Urinary bladder (tissue), 4 donors: Measurements from ENCODE around the gene LRRC57. TPM values are rescaled to one million over a fixed set of nuclear protein-coding genes. Genes with fewer than 3 reads are reported as not detected.

ENCODE experiments used
- DNase-seq: peaks from one replicate; pipeline ENCODE4 v3.0.0-alpha.2; 2015; ENCODE audit errors: extremely low spot score
- H3K27ac ChIP-seq: one replicate; pipeline ENCODE4 v1.5.1; 2013; ENCODE audit warnings: low read depth, mild to moderate bottlenecking, moderate library complexity
- H3K36me3 ChIP-seq: one replicate; pipeline ENCODE4 v1.6.1; 2013; ENCODE audit warnings: mild to moderate bottlenecking, moderate library complexity; ENCODE audit not compliant: insufficient read depth
- H3K4me1 ChIP-seq: one replicate; pipeline ENCODE4 v1.6.1; 2013; ENCODE audit warnings: mild to moderate bottlenecking, moderate library complexity; ENCODE audit not compliant: insufficient read depth
- H3K4me3 ChIP-seq: one replicate; pipeline ENCODE4 v1.5.1; 2013; ENCODE audit warnings: low read depth, low read length
- WGBS: extraction: QIAGEN DNeasy Blood & Tissue Kit; methylation state at CpG from one replicate; pipeline ENCODE4 v1.1.7; 2013; 5-methylcytosine and 5-hydroxymethylcytosine counted together
- polyA plus RNA-seq: library from polyadenylated mRNA; stranded (reverse); fragments of 200-250 nt; gene quantifications from one replicate; pipeline ENCODE4 v1.2.3, GENCODE V29; 2013
- total RNA-seq: library from RNA; depleted of rRNA; stranded (reverse); fragments of >200 nt; gene quantifications from one replicate; pipeline ENCODE4 v1.2.3, GENCODE V29; 2014
- donor health status: healthy with polysubstance abuse.
- donor health status: healthy.

The LRRC57 gene
- total and polyA plus RNA-seq, 2 donors, result 10.2 to 20.7 TPM

DNA sequence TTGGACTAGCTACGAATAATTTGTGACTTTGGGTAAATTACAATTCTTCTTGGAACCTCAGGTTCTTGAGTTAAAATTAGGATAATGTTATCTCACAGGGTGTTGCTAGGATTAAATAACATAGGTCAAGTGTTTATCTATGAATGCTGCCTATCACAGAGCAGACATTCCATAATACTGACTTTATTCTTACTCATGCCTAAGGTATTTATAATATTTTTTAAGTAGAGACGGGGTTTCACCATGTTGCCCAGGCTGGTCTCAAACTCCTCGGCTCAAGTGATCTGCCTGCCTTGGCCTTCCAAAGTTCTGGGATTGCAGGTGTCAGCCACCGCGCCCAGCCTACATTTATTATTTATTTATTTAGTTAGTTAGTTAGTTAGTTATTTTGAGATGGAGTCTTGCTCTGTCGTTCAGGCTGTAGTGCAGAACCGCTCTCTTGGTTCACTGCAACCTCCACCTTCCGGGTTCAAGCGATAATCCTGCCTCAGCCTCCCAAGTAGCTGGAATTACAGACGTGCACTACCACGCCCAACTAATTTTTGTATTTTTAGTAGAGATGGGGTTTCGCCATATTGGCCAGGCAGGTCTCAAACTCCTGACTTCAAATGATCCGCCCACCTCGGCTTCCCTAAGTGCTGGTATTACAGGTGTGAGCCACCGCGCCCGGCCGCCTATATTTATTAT, 56.9 kb downstream of the LRRC57 start:
- Histone ChIP-seq H3K4me1 (no peaks in the 10 kb centered on the region), H3K36me3 (no peaks in the 10 kb centered on the region), H3K27ac (peak overlapping the region; percentile 95), H3K4me3 (peak overlapping the region; percentile 84)
- WGBS, result 86% methylated on average over 18 of the region's 18 CpGs
- no peak for DNase-seq

DNA sequence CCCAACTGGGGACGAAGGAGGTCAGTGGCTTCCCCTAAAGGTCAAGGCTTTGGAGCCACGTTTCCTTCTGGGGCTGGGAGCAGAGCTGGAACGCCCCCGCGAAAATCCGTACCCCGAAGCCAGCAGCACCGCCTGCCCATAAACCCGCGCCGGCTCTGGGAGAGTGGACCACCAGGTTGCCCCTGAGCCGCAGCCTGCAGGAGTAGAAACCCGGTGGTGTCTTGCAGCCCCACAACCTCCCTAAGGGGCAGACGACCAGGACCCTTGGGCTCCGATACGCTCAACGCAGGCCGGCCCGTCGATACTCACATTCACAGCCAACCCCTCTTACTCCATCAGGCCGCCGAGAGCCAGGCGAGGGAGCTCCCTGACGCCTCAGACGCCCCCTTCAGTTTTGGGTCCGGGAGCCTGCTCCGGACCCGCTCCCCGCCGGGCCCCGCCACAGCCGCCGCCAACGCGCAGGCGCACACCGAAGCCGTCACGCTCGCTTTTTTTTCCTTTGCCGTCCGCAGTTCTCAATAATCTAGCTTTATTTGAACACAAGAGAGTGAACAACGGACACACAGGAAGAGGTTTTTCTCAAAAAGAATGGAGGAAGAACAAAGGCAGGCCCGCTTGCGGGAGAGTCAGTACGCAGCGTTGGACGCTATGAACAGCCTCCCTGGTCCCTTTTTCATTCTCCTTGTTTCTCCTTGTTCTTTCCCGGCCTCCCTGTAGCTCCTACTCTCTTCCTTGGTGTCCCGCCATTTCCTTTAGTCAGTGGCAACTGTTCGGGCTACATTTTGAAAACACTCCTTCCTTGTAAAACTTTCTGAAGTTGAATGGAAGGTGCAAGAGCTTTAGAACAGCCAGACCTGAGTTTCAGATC, 57.7 kb downstream of the LRRC57 start, which contains the start of gene ZNF106:
TSS of gene ZNF106 (minus strand) at position 471 of the 868 bp plus-strand sequence. CDS start 18,852 bp downstream, outside the sequence.
- peak within 1 kb of the TSS; percentile 84 for H3K4me3 ChIP-seq
- peak within 1 kb of the TSS; percentile 95 for H3K27ac ChIP-seq
- DNase-seq, result peak; percentile 93
- no peaks in the 10 kb centered on the region for H3K4me1 ChIP-seq
- no peaks in the 10 kb centered on the region for H3K36me3 ChIP-seq
- WGBS, result under 1% methylated on average over 51 of the region's 51 CpGs

DNA sequence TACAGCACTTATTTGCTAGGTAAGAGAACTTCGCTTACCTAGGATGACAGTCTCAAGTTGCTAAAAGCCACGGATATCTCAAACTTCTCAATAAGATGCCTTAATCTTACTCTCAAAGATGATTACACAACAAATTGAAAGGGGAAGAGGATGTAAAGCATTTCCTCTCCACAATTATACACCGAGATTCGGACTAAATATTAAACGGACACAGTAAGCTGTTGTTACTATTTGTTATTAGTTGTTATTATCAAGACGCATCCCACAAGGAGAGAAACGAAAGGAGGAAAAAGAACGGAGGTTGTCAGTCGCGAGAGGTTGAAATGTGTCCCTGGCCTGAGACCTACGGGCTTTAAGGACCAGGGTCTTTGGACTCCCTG, 58.3 kb downstream of the LRRC57 start:
- peak; percentile 8 for DNase-seq

More for the DNA sequence above, 58.3 kb downstream of the LRRC57 start:
- peak overlapping the region; percentile 77 for H3K27ac ChIP-seq
- no peaks in the 10 kb centered on the region for H3K4me1 ChIP-seq
- no peaks in the 10 kb centered on the region for H3K36me3 ChIP-seq
- H3K4me3 ChIP-seq, result peak overlapping the region; percentile 84
- WGBS, result 3% methylated on average over 11 of the region's 11 CpGs

Other genes with a start within 250 kb of the LRRC57 start
- 8.6 TPM for gene CAPN3, start 189.3 kb downstream of the LRRC57 start, total RNA-seq
- gene CAPN3, start 189.3 kb downstream of the LRRC57 start, polyA plus RNA-seq, result 6.3 TPM
- gene ZNF106, start 57.7 kb downstream of the LRRC57 start, total RNA-seq, result 92.7 TPM
- 24.8 TPM for gene ZNF106, start 57.7 kb downstream of the LRRC57 start, polyA plus RNA-seq
- gene SNAP23, start 53.2 kb downstream of the LRRC57 start, total RNA-seq, result 94.3 TPM
- 47.8 TPM for gene SNAP23, start 53.2 kb downstream of the LRRC57 start, polyA plus RNA-seq
- 33.5 TPM for gene HAUS2, start within 50 bp of the LRRC57 start, total RNA-seq
- gene HAUS2, start within 50 bp of the LRRC57 start, polyA plus RNA-seq, result 12.5 TPM
- gene STARD9, start 26.8 kb upstream of the LRRC57 start, total RNA-seq, result 46.3 TPM
- 11.1 TPM for gene STARD9, start 26.8 kb upstream of the LRRC57 start, polyA plus RNA-seq
- 8.2 TPM for gene CDAN1, start 188.3 kb upstream of the LRRC57 start, total RNA-seq
- gene CDAN1, start 188.3 kb upstream of the LRRC57 start, polyA plus RNA-seq, result 10.4 TPM